ENCODE data around the gene BTC.

DNA sequence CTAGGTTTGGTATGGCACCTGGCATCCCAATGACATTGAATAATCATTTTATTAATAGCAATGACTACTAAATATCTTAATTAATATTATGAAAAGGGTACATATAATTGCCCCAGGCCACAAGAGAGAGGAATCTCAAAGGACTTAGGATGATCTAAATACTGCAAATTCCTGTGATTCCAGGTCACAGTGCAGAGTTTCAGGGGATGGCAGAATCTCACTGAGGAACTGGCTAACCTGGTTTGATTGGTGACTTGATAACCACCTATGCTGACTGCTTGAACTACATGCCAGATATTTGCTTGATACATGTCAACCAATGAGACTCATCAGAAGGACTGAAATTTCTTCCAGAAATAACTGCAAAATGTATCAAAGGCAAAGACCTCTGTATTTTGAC, 37.2 kb downstream of the BTC start:
- TF ChIP-seq, protein P1, sequence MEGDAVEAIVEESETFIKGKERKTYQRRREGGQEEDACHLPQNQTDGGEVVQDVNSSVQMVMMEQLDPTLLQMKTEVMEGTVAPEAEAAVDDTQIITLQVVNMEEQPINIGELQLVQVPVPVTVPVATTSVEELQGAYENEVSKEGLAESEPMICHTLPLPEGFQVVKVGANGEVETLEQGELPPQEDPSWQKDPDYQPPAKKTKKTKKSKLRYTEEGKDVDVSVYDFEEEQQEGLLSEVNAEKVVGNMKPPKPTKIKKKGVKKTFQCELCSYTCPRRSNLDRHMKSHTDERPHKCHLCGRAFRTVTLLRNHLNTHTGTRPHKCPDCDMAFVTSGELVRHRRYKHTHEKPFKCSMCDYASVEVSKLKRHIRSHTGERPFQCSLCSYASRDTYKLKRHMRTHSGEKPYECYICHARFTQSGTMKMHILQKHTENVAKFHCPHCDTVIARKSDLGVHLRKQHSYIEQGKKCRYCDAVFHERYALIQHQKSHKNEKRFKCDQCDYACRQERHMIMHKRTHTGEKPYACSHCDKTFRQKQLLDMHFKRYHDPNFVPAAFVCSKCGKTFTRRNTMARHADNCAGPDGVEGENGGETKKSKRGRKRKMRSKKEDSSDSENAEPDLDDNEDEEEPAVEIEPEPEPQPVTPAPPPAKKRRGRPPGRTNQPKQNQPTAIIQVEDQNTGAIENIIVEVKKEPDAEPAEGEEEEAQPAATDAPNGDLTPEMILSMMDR (IDR thresholded peaks at IDR 0.05; ENCODE audit: low read depth, low read length, poor library complexity, severe bottlenecking), result no peak
- TF ChIP-seq EZH2phosphoT487 (IDR thresholded peaks at IDR 0.05; ENCODE audit: borderline replicate concordance, low read length), result no peak

All from DOHH2 (cell line).